ENCODE measurements around the gene BICDL2. TPM values are rescaled to one million over a fixed set of nuclear protein-coding genes. Genes with fewer than 3 reads are reported as not detected.

Gene BICDL2
- total and polyA plus RNA-seq, 2 of the 4 experiments (the other 2 are of a cell fraction), result 0.17 to 0.18 TPM

DNA sequence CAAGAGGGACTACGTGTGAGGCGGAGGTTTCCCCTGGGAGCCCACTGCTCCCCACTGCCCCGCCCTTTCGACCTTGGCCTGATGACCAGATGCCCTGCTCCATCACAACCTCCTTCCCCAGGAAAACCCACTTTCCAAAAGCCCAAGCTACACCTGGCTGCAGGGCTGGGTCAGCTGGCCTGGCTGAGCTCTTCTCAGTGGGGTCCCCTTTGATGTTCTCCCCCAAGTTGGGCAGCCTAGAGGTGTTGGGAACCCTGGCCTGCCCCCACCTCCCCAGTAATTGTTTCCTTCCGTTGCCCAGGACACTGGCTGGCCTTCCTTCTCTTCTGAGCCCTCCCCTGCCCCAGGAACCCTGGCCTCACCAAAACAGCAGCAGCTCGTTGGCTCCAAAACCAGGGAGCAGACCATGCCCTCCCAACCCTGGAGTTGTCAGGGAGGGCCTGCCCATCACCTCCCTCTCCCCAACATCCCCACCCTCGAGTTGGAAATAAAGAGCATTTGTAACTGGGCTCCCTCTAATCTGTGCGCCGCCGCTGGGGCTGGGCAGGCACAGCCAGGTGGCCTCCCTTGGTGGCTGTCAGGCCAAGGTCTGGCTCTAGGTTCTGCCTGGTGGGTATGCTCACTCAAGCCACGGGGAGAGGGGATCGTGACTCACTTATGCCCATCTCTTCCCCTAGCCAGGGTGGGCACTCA lies 22.6 kb downstream of the BICDL2 start:
- in situ Hi-C loops (cut with MboI; ENCODE audit: low sequenced_read_pairs), result no loop called here
- Histone ChIP-seq H3K9me1 (ENCODE audit: insufficient read depth, low read length) (no peaks in the 10 kb centered on the region), H3K4ac (ENCODE audit: low read depth, low read length) (no peak overlapping the region), H2BK15ac (ENCODE audit: low read depth, low read length) (no peak overlapping the region), H3K14ac (replicated peaks; ENCODE audit: low read depth, low read length) (no peak overlapping the region), H2BK120ac (ENCODE audit: low read depth, low read length) (no peak overlapping the region), H2AK5ac (ENCODE audit: low read depth, low read length) (no peak overlapping the region), H3K27ac (ENCODE audit: insufficient read depth, low read length) (no peak overlapping the region), H4K8ac (ENCODE audit: low read depth in 2 of 2, low read length in 2 of 2) (no peak overlapping the region), H2AFZ (replicated peaks; ENCODE audit: low read length, poor library complexity) (no peak overlapping the region), H3K27me3 (ENCODE audit: control insufficient read depth, insufficient read depth, low read length) (peaks cover 36% of the 10 kb centered on the region), H3K56ac (ENCODE audit: extremely low read depth, insufficient read depth, low read length) (no peak overlapping the region), H3K79me1 (ENCODE audit: low read depth in 1 of 2, low read length in 2 of 2) (no peaks in the 10 kb centered on the region), H3K9me3 (ENCODE audit: control insufficient read depth, insufficient read depth, low read length) (no peaks in the 10 kb centered on the region), H3K18ac (ENCODE audit: low read depth, low read length) (no peak overlapping the region), H4K91ac (ENCODE audit: insufficient read depth, low read depth, low read length) (no peak overlapping the region), H3K23ac (ENCODE audit: low read depth, low read length) (no peak overlapping the region), H3K4me3 (ENCODE audit: insufficient read depth, low read depth, low read length) (no peak overlapping the region), H2AK9ac (replicated peaks; ENCODE audit: low read depth, low read length, poor library complexity) (no peak overlapping the region), H3K36me3 (ENCODE audit: control insufficient read depth, insufficient read depth, low read length) (no peaks in the 10 kb centered on the region), H3K4me2 (ENCODE audit: low read depth, low read length) (no peak overlapping the region), H3K9ac (ENCODE audit: low read depth, low read length) (no peak overlapping the region), H2BK5ac (ENCODE audit: low read depth, low read length, poor library complexity, severe bottlenecking) (no peak overlapping the region), H4K5ac (ENCODE audit: low read depth, low read length) (no peak overlapping the region), H3K4me1 (ENCODE audit: control insufficient read depth, insufficient read depth, low read length) (peaks cover 3% of the 10 kb centered on the region; the same call in 1 of the 2 replicates), H2BK20ac (ENCODE audit: low read depth, low read length) (no peak overlapping the region), H4K20me1 (ENCODE audit: insufficient read depth, low read length) (peaks cover 4% of the 10 kb centered on the region; the same call in 1 of the 2 replicates)
- dilution Hi-C loops (cut with HindIII; ENCODE audit: low sequenced_read_pairs, unreplicated experiment), result no loop called here
- ATAC-seq (ENCODE audit: low read depth), result no peak
- DNase-seq, result no peak
- no TSS peak for BruUV-seq (replicated peaks)
- TF ChIP-seq USF2 (IDR thresholded peaks at IDR 0.05; ENCODE audit: low read depth, low read length) (no peak), BHLHE40 (IDR thresholded peaks at IDR 0.05; ENCODE audit: low read depth, low read length) (no peak), MAZ (IDR thresholded peaks at IDR 0.05; ENCODE audit: borderline replicate concordance, low read depth, low read length) (no peak), RCOR1 (IDR thresholded peaks at IDR 0.05; ENCODE audit: insufficient replicate concordance, low read length) (no peak), CEBPB (IDR thresholded peaks at IDR 0.05; ENCODE audit: low read depth, low read length) (no peak), POLR2A (IDR thresholded peaks at IDR 0.05; ENCODE audit: low read depth, low read length) (no peak), SMC3 (IDR thresholded peaks at IDR 0.05; ENCODE audit: low read depth, low read length) (no peak), RFX5 (IDR thresholded peaks at IDR 0.05; ENCODE audit: low read depth, low read length) (no peak), MAFK (IDR thresholded peaks at IDR 0.05; ENCODE audit: low read depth, low read length) (no peak), CHD1 (IDR thresholded peaks at IDR 0.05; ENCODE audit: low read depth, low read length) (no peak), RAD21 (IDR thresholded peaks at IDR 0.05; ENCODE audit: low read length) (no peak), NFE2L2 (IDR thresholded peaks at IDR 0.05; ENCODE audit: low read depth, low read length) (no peak)
- TF ChIP-seq, protein P1, sequence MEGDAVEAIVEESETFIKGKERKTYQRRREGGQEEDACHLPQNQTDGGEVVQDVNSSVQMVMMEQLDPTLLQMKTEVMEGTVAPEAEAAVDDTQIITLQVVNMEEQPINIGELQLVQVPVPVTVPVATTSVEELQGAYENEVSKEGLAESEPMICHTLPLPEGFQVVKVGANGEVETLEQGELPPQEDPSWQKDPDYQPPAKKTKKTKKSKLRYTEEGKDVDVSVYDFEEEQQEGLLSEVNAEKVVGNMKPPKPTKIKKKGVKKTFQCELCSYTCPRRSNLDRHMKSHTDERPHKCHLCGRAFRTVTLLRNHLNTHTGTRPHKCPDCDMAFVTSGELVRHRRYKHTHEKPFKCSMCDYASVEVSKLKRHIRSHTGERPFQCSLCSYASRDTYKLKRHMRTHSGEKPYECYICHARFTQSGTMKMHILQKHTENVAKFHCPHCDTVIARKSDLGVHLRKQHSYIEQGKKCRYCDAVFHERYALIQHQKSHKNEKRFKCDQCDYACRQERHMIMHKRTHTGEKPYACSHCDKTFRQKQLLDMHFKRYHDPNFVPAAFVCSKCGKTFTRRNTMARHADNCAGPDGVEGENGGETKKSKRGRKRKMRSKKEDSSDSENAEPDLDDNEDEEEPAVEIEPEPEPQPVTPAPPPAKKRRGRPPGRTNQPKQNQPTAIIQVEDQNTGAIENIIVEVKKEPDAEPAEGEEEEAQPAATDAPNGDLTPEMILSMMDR (conservative IDR thresholded peaks at IDR 0.05; ENCODE audit: low read depth, low read length), result no peak
- 33% methylated on average over 1 of the region's 12 CpGs; no CpG with 5 or more reads in 1 of the 2 experiments for WGBS, 2 experiments (ENCODE audit: extremely low coverage in 2 of 2, insufficient read length in 1 of 2)
- ChIA-PET CTCF (no interaction called here), POLR2A (ENCODE audit: unreplicated experiment) (no interaction called here)
- intact Hi-C loops (cut with micrococcal nuclease), result no loop called here

Measured in IMR-90 (cell line).